IMR-90 (cell line): ENCODE measurements around the gene ARMS2.

ENCODE experiments used
- NFE2L2 ChIP-seq: fragments of 150-350 bp; IDR thresholded peaks from 2 replicates; pipeline ENCODE4 v1.6.1; 2016; ENCODE audit warnings: low read depth, mild to moderate bottlenecking, low read length
- TF ChIP-seq, protein P1 (sequence below): conservative IDR thresholded peaks from 2 replicates; pipeline ENCODE4 v1.5.1; 2012; ENCODE audit warnings: mild to moderate bottlenecking, low read depth, low read length, improper control_type of control experiment

DNA sequence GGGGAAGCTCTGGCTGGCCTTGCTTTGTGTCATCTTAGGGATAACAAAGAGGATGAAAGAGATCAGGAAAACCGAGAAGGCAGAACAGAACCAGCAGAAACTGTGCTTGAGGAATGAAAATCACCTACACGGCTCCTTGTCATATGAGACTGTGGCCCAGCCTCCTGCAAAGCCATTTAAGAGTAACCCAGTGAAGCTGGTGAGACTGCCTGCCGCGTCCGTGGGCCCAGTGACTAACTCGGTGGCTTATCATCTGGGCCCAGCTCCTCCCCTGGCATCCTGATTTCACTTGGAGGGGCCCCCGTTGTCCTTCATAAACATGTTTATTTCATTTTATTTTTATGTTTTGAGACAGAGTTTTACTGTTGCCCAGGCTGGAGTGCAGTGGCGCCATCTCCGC lies 37.6 kb downstream of the ARMS2 start:
- TF ChIP-seq NFE2L2 = no peak
- TF ChIP-seq, protein P1, sequence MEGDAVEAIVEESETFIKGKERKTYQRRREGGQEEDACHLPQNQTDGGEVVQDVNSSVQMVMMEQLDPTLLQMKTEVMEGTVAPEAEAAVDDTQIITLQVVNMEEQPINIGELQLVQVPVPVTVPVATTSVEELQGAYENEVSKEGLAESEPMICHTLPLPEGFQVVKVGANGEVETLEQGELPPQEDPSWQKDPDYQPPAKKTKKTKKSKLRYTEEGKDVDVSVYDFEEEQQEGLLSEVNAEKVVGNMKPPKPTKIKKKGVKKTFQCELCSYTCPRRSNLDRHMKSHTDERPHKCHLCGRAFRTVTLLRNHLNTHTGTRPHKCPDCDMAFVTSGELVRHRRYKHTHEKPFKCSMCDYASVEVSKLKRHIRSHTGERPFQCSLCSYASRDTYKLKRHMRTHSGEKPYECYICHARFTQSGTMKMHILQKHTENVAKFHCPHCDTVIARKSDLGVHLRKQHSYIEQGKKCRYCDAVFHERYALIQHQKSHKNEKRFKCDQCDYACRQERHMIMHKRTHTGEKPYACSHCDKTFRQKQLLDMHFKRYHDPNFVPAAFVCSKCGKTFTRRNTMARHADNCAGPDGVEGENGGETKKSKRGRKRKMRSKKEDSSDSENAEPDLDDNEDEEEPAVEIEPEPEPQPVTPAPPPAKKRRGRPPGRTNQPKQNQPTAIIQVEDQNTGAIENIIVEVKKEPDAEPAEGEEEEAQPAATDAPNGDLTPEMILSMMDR = no peak
